ENCODE data around the gene FOXQ1. TPM values are rescaled to one million over a fixed set of nuclear protein-coding genes. Genes with fewer than 3 reads are reported as not detected.

Gene FOXQ1
- total and polyA plus RNA-seq, 2 of the 13 experiments (the other 11 are each of a cell fraction or from before 2014, with no cell fraction given): 35.2 to 39.8 TPM

GRCh38 chr6:1310628-1311399, 1.1 kb upstream of the FOXQ1 start (continued):
- peak; percentile 58 for TF ChIP-seq HNRNPLL (IDR thresholded peaks at IDR 0.05; ENCODE audit: low read depth, low read length, poor library complexity, severe bottlenecking)
- TF ChIP-seq JARID2 (CRISPR knock-in tag; IDR thresholded peaks at IDR 0.05; ENCODE audit: insufficient replicate concordance): peak; percentile 78
- TF ChIP-seq KMT2A (CRISPR knock-in tag; IDR thresholded peaks at IDR 0.05): peak; percentile 38; the same call in 1 of the 2 replicates
- TF ChIP-seq KDM2A (CRISPR knock-in tag; IDR thresholded peaks at IDR 0.05; ENCODE audit: borderline replicate concordance, low read depth): peak; percentile 61
- TF ChIP-seq ZBTB38 (CRISPR knock-in tag; IDR thresholded peaks at IDR 0.05): 0 out of 2 replicates have a peak, but pooled peaks have one; percentile 12
- peak; percentile 90 for TF ChIP-seq ZNF263 (CRISPR knock-in tag; IDR thresholded peaks at IDR 0.05)
- TF ChIP-seq ISX (CRISPR knock-in tag; conservative IDR thresholded peaks at IDR 0.05): no peak
- TF ChIP-seq CREB3 (CRISPR knock-in tag; IDR thresholded peaks at IDR 0.05): no peak
- TF ChIP-seq FOSL1 (CRISPR knock-in tag; IDR thresholded peaks at IDR 0.05; ENCODE audit: borderline replicate concordance): peak; percentile 5; the same call in 1 of the 2 replicates
- TF ChIP-seq TCF12 (IDR thresholded peaks at IDR 0.05): no peak
- peak; percentile 72; the same call in 1 of the 2 replicates for TF ChIP-seq TCF12 (CRISPR knock-in tag; IDR thresholded peaks at IDR 0.05)
- no peak for TF ChIP-seq NR2F2 (IDR thresholded peaks at IDR 0.05; ENCODE audit: borderline replicate concordance, low read depth)
- TF ChIP-seq SP140L (CRISPR knock-in tag; IDR thresholded peaks at IDR 0.05; ENCODE audit: borderline replicate concordance): peak; percentile 22; the same call in 1 of the 2 replicates
- TF ChIP-seq ZNF580 (CRISPR knock-in tag; IDR thresholded peaks at IDR 0.05; ENCODE audit: borderline replicate concordance, low read depth): no peak; the same call in 1 of the 2 replicates
- TF ChIP-seq SMAD3 (CRISPR knock-in tag; IDR thresholded peaks at IDR 0.05): peak; percentile 82
- peak; percentile 49; the same call in 1 of the 2 replicates for TF ChIP-seq ZNF333 (CRISPR knock-in tag; IDR thresholded peaks at IDR 0.05; ENCODE audit: borderline replicate concordance)
- no peak for TF ChIP-seq ZNF10 (CRISPR knock-in tag; IDR thresholded peaks at IDR 0.05; ENCODE audit: borderline replicate concordance, low read depth)
- TF ChIP-seq ZMYM2 (CRISPR knock-in tag; IDR thresholded peaks at IDR 0.05): peak; percentile 17; the same call in 1 of the 2 replicates
- TF ChIP-seq ZC3H4 (CRISPR knock-in tag; IDR thresholded peaks at IDR 0.05; ENCODE audit: borderline replicate concordance): no peak; the same call in 1 of the 2 replicates
- TF ChIP-seq CEBPB (IDR thresholded peaks at IDR 0.05; ENCODE audit: borderline replicate concordance, low read depth, low read length): no peak
- peak; percentile 66; the same call in 1 of the 2 replicates for TF ChIP-seq FOXC1 (CRISPR knock-in tag; IDR thresholded peaks at IDR 0.05; ENCODE audit: borderline replicate concordance)
- 0 out of 2 replicates have a peak, but pooled peaks have one; percentile 1 for TF ChIP-seq NFKB2 (CRISPR knock-in tag; IDR thresholded peaks at IDR 0.05; ENCODE audit: borderline replicate concordance)
- no peak; the same call in 1 of the 2 replicates for TF ChIP-seq EED (CRISPR knock-in tag; IDR thresholded peaks at IDR 0.05)
- TF ChIP-seq NCOA2 (CRISPR knock-in tag; IDR thresholded peaks at IDR 0.05): peak; percentile 45; the same call in 1 of the 2 replicates
- no peak for TF ChIP-seq SIX1 (CRISPR knock-in tag; IDR thresholded peaks at IDR 0.05; ENCODE audit: borderline replicate concordance)
- peak; percentile 72; the same call in 1 of the 2 replicates for TF ChIP-seq ZNF639 (CRISPR knock-in tag; conservative IDR thresholded peaks at IDR 0.05)
- peak; percentile 83; the same call in 1 of the 2 replicates for TF ChIP-seq KLF15 (CRISPR knock-in tag; IDR thresholded peaks at IDR 0.05; ENCODE audit: borderline replicate concordance)
- no peak; the same call in 1 of the 2 replicates for TF ChIP-seq YEATS4 (CRISPR knock-in tag; IDR thresholded peaks at IDR 0.05; ENCODE audit: borderline replicate concordance)
- peak; percentile 71; the same call in 1 of the 2 replicates for TF ChIP-seq FOXK1 (CRISPR knock-in tag; IDR thresholded peaks at IDR 0.05; ENCODE audit: borderline replicate concordance, low read depth)
